Measurements from ENCODE around the gene USP40. TPM values are rescaled to one million over a fixed set of nuclear protein-coding genes. Genes with fewer than 3 reads are reported as not detected.

Gene USP40
- total RNA-seq, 1 donor from 2014 or later = 41.5 TPM

DNA sequence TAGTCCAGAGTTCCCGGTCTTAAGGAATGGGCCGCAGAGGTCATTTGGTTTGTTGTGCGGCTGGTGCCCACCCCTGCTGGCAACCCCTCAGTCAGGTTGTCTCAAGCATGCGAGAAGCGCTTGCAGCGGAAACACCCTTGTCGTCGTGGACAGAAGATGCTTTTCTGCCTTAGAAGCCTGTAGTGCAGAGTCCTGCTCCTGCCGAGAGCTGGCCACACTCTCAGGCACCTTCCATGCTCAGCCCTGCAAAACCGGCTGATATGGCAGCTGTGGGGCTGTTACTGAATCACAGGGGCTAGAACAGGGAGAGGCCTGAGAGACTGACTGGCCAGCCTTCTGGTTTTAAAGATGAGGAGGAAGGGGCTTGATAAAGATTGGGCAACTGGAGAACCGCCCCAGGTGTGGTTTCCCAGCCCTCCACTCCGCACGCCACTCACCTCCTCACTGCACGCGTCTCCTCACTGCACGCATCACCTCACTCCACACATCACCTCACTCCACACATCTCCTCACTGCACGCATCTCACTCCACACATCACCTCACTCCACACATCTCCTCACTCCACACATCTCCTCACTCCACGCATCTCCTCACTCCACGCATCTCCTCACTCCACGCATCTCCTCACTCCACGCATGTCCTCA is 103.6 kb downstream of the USP40 start:
- DNase-seq (ENCODE audit: extremely low spot score, unreplicated experiment) = no peak
- Mint-ChIP-seq H3K4me1 (ENCODE audit: unreplicated experiment) (no peaks in the 10 kb centered on the region), H3K9me3 (no peaks in the 10 kb centered on the region), H3K27ac (no peak overlapping the region), H3K4me3 (no peak overlapping the region), H3K27me3 (no peaks in the 10 kb centered on the region), H3K36me3 (peaks cover 7% of the 10 kb centered on the region)
- TF ChIP-seq CTCF (conservative IDR thresholded peaks at IDR 0.05) = no peak

- no peak overlapping the region for H3K27ac Mint-ChIP-seq
- H3K9me3 Mint-ChIP-seq = no peaks in the 10 kb centered on the region
- peaks cover 11% of the 10 kb centered on the region for H3K36me3 Mint-ChIP-seq
- H3K4me3 Mint-ChIP-seq = no peak overlapping the region
- H3K27me3 Mint-ChIP-seq = no peaks in the 10 kb centered on the region
- TF ChIP-seq CTCF (conservative IDR thresholded peaks at IDR 0.05) = no peak
- DNase-seq (ENCODE audit: extremely low spot score, unreplicated experiment) = no peak
- H3K4me1 Mint-ChIP-seq (ENCODE audit: unreplicated experiment) = no peaks in the 10 kb centered on the region
Observed at GRCh38 chr2:233462202-233462785, 104.3 kb downstream of the USP40 start.

GRCh38 chr2:233461481-233461891 is 105.1 kb downstream of the USP40 start:
- H3K36me3 Mint-ChIP-seq = peaks cover 13% of the 10 kb centered on the region
- H3K4me1 Mint-ChIP-seq (ENCODE audit: unreplicated experiment) = no peaks in the 10 kb centered on the region
- no peak overlapping the region for H3K4me3 Mint-ChIP-seq
- no peak for TF ChIP-seq CTCF (conservative IDR thresholded peaks at IDR 0.05)
- no peaks in the 10 kb centered on the region for H3K9me3 Mint-ChIP-seq
- H3K27me3 Mint-ChIP-seq = no peaks in the 10 kb centered on the region
- DNase-seq (ENCODE audit: extremely low spot score, unreplicated experiment) = no peak
- H3K27ac Mint-ChIP-seq = no peak overlapping the region

DNA sequence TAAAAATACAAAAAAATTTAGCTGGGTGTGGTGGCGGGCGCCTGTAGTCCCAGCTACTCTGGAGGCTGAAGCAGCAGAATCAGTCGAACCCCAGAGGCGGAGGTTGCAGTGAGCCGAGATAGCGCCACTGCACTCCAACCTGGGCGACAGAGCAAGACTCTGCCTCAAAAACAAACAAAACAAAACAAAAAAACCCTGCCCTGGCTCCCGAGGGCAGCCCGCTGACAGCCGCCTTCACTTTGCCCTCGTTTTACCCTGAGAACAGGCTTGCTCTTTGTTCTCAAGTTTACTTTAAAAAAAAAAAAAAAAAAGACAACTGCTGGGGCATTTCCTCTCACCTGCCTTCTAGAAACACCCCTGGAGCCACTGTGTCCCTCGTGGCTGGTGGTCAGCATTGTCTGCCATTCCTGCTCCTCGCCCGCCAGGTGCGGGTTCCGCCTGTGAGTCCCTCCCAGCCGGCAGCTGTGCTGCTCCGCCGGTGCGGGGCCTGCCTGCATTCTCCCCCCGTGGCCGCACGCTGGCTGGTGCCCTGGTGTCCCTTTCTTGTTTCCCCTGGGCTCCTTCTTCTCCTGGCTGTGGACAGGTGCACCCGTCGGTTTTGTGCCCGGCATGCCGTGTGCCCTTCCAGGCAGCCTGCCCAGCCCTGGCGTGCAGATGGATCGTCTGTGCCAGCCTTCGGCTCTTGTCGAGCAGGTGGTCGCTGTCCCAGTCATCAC is 105.7 kb downstream of the USP40 start:
- H3K4me1 Mint-ChIP-seq (ENCODE audit: unreplicated experiment) = no peaks in the 10 kb centered on the region
- H3K4me3 Mint-ChIP-seq = no peak overlapping the region
- peaks cover 7% of the 10 kb centered on the region for H3K36me3 Mint-ChIP-seq
- DNase-seq (ENCODE audit: extremely low spot score, unreplicated experiment) = no peak
- TF ChIP-seq CTCF (conservative IDR thresholded peaks at IDR 0.05) = no peak
- no peak overlapping the region for H3K27ac Mint-ChIP-seq
- H3K27me3 Mint-ChIP-seq = no peaks in the 10 kb centered on the region
- no peaks in the 10 kb centered on the region for H3K9me3 Mint-ChIP-seq

DNA sequence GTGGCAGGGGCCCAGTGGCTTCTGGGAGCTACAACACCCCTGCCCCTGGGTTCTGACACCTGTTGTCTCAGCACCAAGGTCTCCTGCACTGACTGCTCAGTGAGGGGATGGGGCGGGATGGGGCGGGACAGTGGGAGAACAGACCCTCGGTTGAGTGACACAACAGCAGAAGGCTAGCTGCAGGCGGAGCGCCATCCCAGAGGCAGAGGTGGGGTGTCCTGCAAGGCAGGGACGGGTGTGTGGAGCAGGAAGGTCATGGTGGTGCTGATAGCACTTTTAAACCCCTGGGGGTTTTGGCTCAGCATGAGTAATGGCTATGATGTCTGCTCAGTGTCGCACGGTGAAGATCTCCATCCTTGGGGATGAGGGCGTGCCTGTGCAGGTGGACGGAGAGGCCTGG is 107.2 kb downstream of the USP40 start:
- Mint-ChIP-seq H3K4me3 (no peak overlapping the region), H3K9me3 (no peaks in the 10 kb centered on the region), H3K36me3 (peaks cover 6% of the 10 kb centered on the region), H3K4me1 (ENCODE audit: unreplicated experiment) (no peaks in the 10 kb centered on the region), H3K27ac (no peak overlapping the region), H3K27me3 (no peaks in the 10 kb centered on the region)
- no peak for TF ChIP-seq CTCF (conservative IDR thresholded peaks at IDR 0.05)
- DNase-seq (ENCODE audit: extremely low spot score, unreplicated experiment) = no peak
